OCI-LY1 (cell line): ENCODE results near the gene KLHL29.

Source experiments
- H2AFZ ChIP-seq: fragments of 200-600 bp; sonication (generic), shearing (Covaris generic); 2 replicates; pipeline ENCODE4 v1.6.0; 2014; ENCODE audit warnings: antibody characterized with exemption, mild to moderate bottlenecking, low read length
- H3F3A ChIP-seq: fragments of 200-600 bp; sonication (generic), shearing (Covaris generic); 2 replicates; pipeline ENCODE4 v1.6.0; 2014; ENCODE audit warnings: mild to moderate bottlenecking, antibody characterized with exemption, low read length, moderate library complexity; ENCODE audit not compliant: insufficient read depth
- H3K27ac ChIP-seq: fragments of 200-600 bp; sonication (generic); 2 replicates; pipeline ENCODE4 v1.5.1; 2014; ENCODE audit warnings: low read length, mixed run types, mild to moderate bottlenecking, low read depth; ENCODE audit not compliant: poor library complexity, severe bottlenecking
- H3K27me3 ChIP-seq: fragments of 200-600 bp; sonication (generic); 2 replicates; pipeline ENCODE4 v1.6.0; 2014; ENCODE audit warnings: antibody characterized with exemption, mild to moderate bottlenecking, low read length, moderate library complexity; ENCODE audit not compliant: insufficient read depth
- H3K36me3 ChIP-seq: fragments of 200-600 bp; sonication (generic); 2 replicates; pipeline ENCODE4 v1.6.1; 2014; ENCODE audit warnings: mild to moderate bottlenecking, antibody characterized with exemption, low read length, moderate library complexity, mixed read lengths; ENCODE audit not compliant: insufficient read depth
- H3K4me1 ChIP-seq: fragments of 200-600 bp; sonication (generic); 2 replicates; pipeline ENCODE4 v1.5.1; 2014; ENCODE audit warnings: mild to moderate bottlenecking, low read length, moderate library complexity; ENCODE audit not compliant: insufficient read depth, severe bottlenecking
- H3K4me2 ChIP-seq: fragments of 200-600 bp; sonication (generic), shearing (Covaris generic); 2 replicates; pipeline ENCODE4 v1.6.1; 2014; ENCODE audit warnings: low read length
- H3K4me3 ChIP-seq: fragments of 200-600 bp; sonication (generic); 2 replicates; pipeline ENCODE4 v1.5.1; 2014; ENCODE audit warnings: low read length, low read depth, mild to moderate bottlenecking, mixed read lengths; ENCODE audit not compliant: poor library complexity, severe bottlenecking
- H3K79me2 ChIP-seq: fragments of 200-600 bp; shearing (Covaris generic); 2 replicates; pipeline ENCODE4 v1.6.1; 2016; ENCODE audit warnings: mixed run types, low read length, mixed read lengths; ENCODE audit not compliant: insufficient read depth
- H3K9ac ChIP-seq: fragments of 200-600 bp; sonication (generic), shearing (Covaris generic); 2 replicates; pipeline ENCODE4 v1.6.1; 2014; ENCODE audit warnings: mild to moderate bottlenecking, low read length, mixed read lengths
- H3K9me2 ChIP-seq: fragments of 200-600 bp; sonication (generic), shearing (Covaris generic); 2 replicates; pipeline ENCODE4 v1.6.1; 2014; ENCODE audit warnings: low read depth, mild to moderate bottlenecking, low read length, mixed read lengths
- H3K9me3 ChIP-seq: fragments of 200-600 bp; shearing (Covaris generic); 2 replicates; pipeline ENCODE4 v1.6.1; 2014; ENCODE audit warnings: low read length, mixed read lengths
- H4K20me1 ChIP-seq: fragments of 200-600 bp; sonication (generic), shearing (Covaris generic); 2 replicates; pipeline ENCODE4 v1.6.0; 2016; ENCODE audit warnings: mild to moderate bottlenecking, low read length; ENCODE audit not compliant: insufficient read depth
- EZH2 ChIP-seq: fragments of 200-600 bp; sonication (generic), shearing (Covaris generic); IDR thresholded peaks from 2 replicates; pipeline ENCODE4 v1.8.0; 2017; ENCODE audit warnings: borderline replicate concordance, mixed run types, mild to moderate bottlenecking, antibody characterized with exemption, low read length, moderate library complexity, mixed read lengths
- TF ChIP-seq, protein P1 (sequence below): fragments of 200-600 bp; sonication (generic), shearing (Covaris generic); IDR thresholded peaks from 2 replicates; pipeline ENCODE4 v1.5.1; 2017; ENCODE audit warnings: mild to moderate bottlenecking, antibody characterized with exemption, low read length, moderate library complexity, mixed read lengths

Gene KLHL29

DNA sequence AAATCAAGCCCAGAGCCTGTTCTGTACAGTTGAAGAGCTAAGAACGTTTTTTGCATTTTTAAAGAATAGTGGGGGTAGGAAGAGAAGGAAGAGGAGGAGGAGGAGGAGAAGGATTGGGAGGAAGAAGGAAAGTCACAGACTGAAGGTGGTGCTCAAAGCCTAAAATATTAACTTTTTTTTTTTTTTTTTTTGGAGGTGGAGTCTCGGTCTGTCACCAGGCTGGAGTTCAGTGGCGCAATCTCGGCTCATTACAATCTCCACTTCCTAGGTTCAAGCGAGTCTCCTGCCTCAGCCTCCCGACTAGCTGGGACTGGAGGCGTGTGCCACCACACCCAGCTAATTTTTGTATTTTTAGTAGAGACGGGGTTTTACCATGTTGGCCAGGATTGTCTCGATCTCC lies 18.3 kb upstream of the KLHL29 start:
- Histone ChIP-seq H3K9me3 (0 out of 2 replicates have a peak, but pooled peaks cover 3% of the 10 kb centered on the region), H3K9ac (no peak overlapping the region), H4K20me1 (no peaks in the 10 kb centered on the region), H2AFZ (no peak overlapping the region), H3K9me2 (no peaks in the 10 kb centered on the region), H3K27ac (no peak overlapping the region), H3K4me3 (no peak overlapping the region), H3K27me3 (no peaks in the 10 kb centered on the region), H3F3A (no peaks in the 10 kb centered on the region), H3K4me1 (no peaks in the 10 kb centered on the region), H3K36me3 (no peaks in the 10 kb centered on the region), H3K4me2 (no peak overlapping the region), H3K79me2 (no peaks in the 10 kb centered on the region)
- TF ChIP-seq, protein P1, sequence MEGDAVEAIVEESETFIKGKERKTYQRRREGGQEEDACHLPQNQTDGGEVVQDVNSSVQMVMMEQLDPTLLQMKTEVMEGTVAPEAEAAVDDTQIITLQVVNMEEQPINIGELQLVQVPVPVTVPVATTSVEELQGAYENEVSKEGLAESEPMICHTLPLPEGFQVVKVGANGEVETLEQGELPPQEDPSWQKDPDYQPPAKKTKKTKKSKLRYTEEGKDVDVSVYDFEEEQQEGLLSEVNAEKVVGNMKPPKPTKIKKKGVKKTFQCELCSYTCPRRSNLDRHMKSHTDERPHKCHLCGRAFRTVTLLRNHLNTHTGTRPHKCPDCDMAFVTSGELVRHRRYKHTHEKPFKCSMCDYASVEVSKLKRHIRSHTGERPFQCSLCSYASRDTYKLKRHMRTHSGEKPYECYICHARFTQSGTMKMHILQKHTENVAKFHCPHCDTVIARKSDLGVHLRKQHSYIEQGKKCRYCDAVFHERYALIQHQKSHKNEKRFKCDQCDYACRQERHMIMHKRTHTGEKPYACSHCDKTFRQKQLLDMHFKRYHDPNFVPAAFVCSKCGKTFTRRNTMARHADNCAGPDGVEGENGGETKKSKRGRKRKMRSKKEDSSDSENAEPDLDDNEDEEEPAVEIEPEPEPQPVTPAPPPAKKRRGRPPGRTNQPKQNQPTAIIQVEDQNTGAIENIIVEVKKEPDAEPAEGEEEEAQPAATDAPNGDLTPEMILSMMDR = no peak
- TF ChIP-seq EZH2 = no peak

DNA sequence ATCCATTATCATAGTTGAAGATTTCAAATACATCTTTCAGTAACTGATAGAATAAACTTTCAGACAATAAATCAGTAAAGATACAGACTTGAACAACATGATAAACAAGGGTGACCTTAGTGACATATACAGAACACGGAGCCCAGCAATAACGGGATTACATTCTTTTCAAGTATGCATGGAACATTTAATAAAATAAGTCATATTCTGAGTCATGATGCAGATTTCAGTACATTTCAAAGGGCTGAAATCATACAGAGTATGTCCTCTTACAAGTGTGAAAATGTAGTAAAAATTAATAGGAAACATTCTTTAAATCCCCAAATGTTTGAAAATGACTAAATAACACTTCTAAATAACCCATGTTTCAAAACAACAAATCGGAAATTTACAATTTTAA lies 17.2 kb upstream of the KLHL29 start:
- Histone ChIP-seq H3K4me2 (no peak overlapping the region), H2AFZ (no peak overlapping the region)

DNA sequence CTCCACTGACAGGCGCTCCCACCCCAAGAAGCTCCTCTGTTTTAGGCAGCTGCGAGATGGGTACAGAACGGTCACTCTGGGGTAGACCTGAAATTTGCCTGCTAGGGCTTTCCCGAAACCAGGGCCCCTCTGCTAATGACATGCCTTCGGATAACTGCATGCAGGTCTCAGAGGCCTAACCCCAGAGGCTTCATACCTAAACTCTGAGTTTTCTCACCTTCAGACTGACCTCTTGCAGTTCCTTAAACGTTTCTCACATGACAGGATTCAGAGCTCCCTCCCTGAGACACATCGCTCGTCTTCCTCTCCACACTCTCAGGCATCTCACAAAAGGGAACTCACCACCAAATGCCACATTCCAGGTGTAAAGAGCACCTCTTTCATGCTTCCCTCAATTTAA lies 11.3 kb upstream of the KLHL29 start:
- H2AFZ ChIP-seq = no peak overlapping the region
- H3K9ac ChIP-seq = no peak overlapping the region
- H3K4me3 ChIP-seq = no peak overlapping the region
- no peaks in the 10 kb centered on the region for H3K9me2 ChIP-seq
- H3K27me3 ChIP-seq = no peaks in the 10 kb centered on the region
- H3K79me2 ChIP-seq = no peaks in the 10 kb centered on the region
- H4K20me1 ChIP-seq = no peaks in the 10 kb centered on the region
- H3K27ac ChIP-seq = no peak overlapping the region
- H3K9me3 ChIP-seq = no peaks in the 10 kb centered on the region
- TF ChIP-seq, protein P1 = no peak
- TF ChIP-seq EZH2 = no peak
- no peaks in the 10 kb centered on the region for H3K36me3 ChIP-seq
- no peaks in the 10 kb centered on the region for H3K4me1 ChIP-seq
- no peaks in the 10 kb centered on the region for H3F3A ChIP-seq
- H3K4me2 ChIP-seq = no peak overlapping the region

More for the DNA sequence above, 17.2 kb upstream of the KLHL29 start:
- Histone ChIP-seq H3K4me1 (no peaks in the 10 kb centered on the region), H4K20me1 (no peaks in the 10 kb centered on the region), H3K9me3 (0 out of 2 replicates have a peak, but pooled peaks cover 3% of the 10 kb centered on the region), H3K27me3 (no peaks in the 10 kb centered on the region), H3K36me3 (no peaks in the 10 kb centered on the region), H3K79me2 (no peaks in the 10 kb centered on the region), H3F3A (no peaks in the 10 kb centered on the region), H3K4me3 (no peak overlapping the region), H3K27ac (no peak overlapping the region), H3K9ac (no peak overlapping the region), H3K9me2 (no peaks in the 10 kb centered on the region)
- no peak for TF ChIP-seq EZH2
- TF ChIP-seq, protein P1 = no peak
